Activated T-helper 17 cell treated with anti-CD3 and anti-CD28 coated beads, Interleukin-2, amount 50 U/mL, for 72 hours (primary cell): ENCODE measurements around the gene C3. TPM values are rescaled to one million over a fixed set of nuclear protein-coding genes. Genes with fewer than 3 reads are reported as not detected.
A peak's percentile ranks its signal among the peaks of the same experiment; 100 is the strongest.
"Not testable (repeated sequence)": the region's sequence is repeated elsewhere in the genome, so short reads cannot be mapped to it uniquely, and the experiment has no call there.

Experiments
- ATAC-seq: fragments of 150-1000 bp; cut with Tn5 transposase; replicated peaks from 2 replicates; pipeline ENCODE4 v1.10.0; 2021; ENCODE audit warnings: mild to moderate bottlenecking, moderate library complexity
- H3K27ac Mint-ChIP-seq: one replicate; pipeline ENCODE4 v1.8.0; 2022; ENCODE audit warnings: mixed read lengths
- H3K27me3 Mint-ChIP-seq: one replicate; pipeline ENCODE4 v1.8.0; 2022; ENCODE audit warnings: mixed read lengths
- H3K36me3 Mint-ChIP-seq: one replicate; pipeline ENCODE4 v1.8.0; 2022; ENCODE audit warnings: low read depth, mild to moderate bottlenecking, mixed read lengths
- H3K4me1 Mint-ChIP-seq: one replicate; pipeline ENCODE4 v1.8.0; 2022; ENCODE audit warnings: mixed read lengths
- H3K4me3 Mint-ChIP-seq: one replicate; pipeline ENCODE4 v1.8.0; 2022; ENCODE audit warnings: mild to moderate bottlenecking, mixed read lengths
- H3K9me3 Mint-ChIP-seq: one replicate; pipeline ENCODE4 v1.8.0; 2022; ENCODE audit warnings: mixed read lengths
- total RNA-seq, 2 donors: library from RNA; stranded (reverse); gene quantifications; one replicate each; pipeline ENCODE4 v1.2.3, GENCODE V29; 2022

Gene C3
- total RNA-seq, 2 donors from 2014 or later: 0.99 to 4.3 TPM

- Mint-ChIP-seq H3K4me3 (no peak overlapping the region), H3K27me3 (peaks cover 3% of the 10 kb centered on the region), H3K4me1 (peaks cover 8% of the 10 kb centered on the region), H3K9me3 (peaks cover 3% of the 10 kb centered on the region), H3K36me3 (no peaks in the 10 kb centered on the region), H3K27ac (no peak overlapping the region)
- no peak for ATAC-seq
These were observed 3.9 kb downstream of the C3 start for GRCh38 chr19:6716610-6716970.

- no peaks in the 10 kb centered on the region for H3K36me3 Mint-ChIP-seq
- H3K9me3 Mint-ChIP-seq: peaks cover 3% of the 10 kb centered on the region
- no peak for ATAC-seq
- no peak overlapping the region for H3K27ac Mint-ChIP-seq
- peaks cover 17% of the 10 kb centered on the region for H3K27me3 Mint-ChIP-seq
- H3K4me1 Mint-ChIP-seq: peaks cover 15% of the 10 kb centered on the region
- no peak overlapping the region for H3K4me3 Mint-ChIP-seq
These were observed 5.5 kb downstream of the C3 start for GRCh38 chr19:6714749-6715555.

GRCh38 chr19:6713773-6714692 is 6.4 kb downstream of the C3 start:
- no peak overlapping the region for H3K27ac Mint-ChIP-seq
- no peak for ATAC-seq
- no peaks in the 10 kb centered on the region for H3K36me3 Mint-ChIP-seq
- H3K4me3 Mint-ChIP-seq: no peak overlapping the region
- peaks cover 3% of the 10 kb centered on the region for H3K9me3 Mint-ChIP-seq
- H3K4me1 Mint-ChIP-seq: peaks cover 16% of the 10 kb centered on the region
- H3K27me3 Mint-ChIP-seq: peaks cover 26% of the 10 kb centered on the region

GRCh38 chr19:6712692-6713670 is 7.5 kb downstream of the C3 start:
- peaks cover 16% of the 10 kb centered on the region for H3K4me1 Mint-ChIP-seq
- no peak overlapping the region for H3K27ac Mint-ChIP-seq
- H3K4me3 Mint-ChIP-seq: no peak overlapping the region
- H3K9me3 Mint-ChIP-seq: peaks cover 3% of the 10 kb centered on the region
- H3K27me3 Mint-ChIP-seq: peaks cover 34% of the 10 kb centered on the region
- no peak for ATAC-seq
- H3K36me3 Mint-ChIP-seq: no peaks in the 10 kb centered on the region

GRCh38 chr19:6712231-6712630 is 8.2 kb downstream of the C3 start:
- ATAC-seq: no peak
- Mint-ChIP-seq H3K4me1 (peaks cover 10% of the 10 kb centered on the region), H3K4me3 (no peak overlapping the region), H3K9me3 (no peaks in the 10 kb centered on the region), H3K36me3 (no peaks in the 10 kb centered on the region), H3K27me3 (peaks cover 33% of the 10 kb centered on the region), H3K27ac (no peak overlapping the region)

GRCh38 chr19:6711605-6712004 is 8.8 kb downstream of the C3 start:
- Mint-ChIP-seq H3K27me3 (peaks cover 33% of the 10 kb centered on the region), H3K9me3 (no peaks in the 10 kb centered on the region), H3K4me1 (peaks cover 8% of the 10 kb centered on the region), H3K4me3 (no peak overlapping the region), H3K36me3 (no peaks in the 10 kb centered on the region), H3K27ac (no peak overlapping the region)
- no peak for ATAC-seq

- H3K27me3 Mint-ChIP-seq: peaks cover 33% of the 10 kb centered on the region
- peak overlapping the region; percentile 52 for H3K4me3 Mint-ChIP-seq
- H3K4me1 Mint-ChIP-seq: peaks cover 8% of the 10 kb centered on the region
- peak overlapping the region; percentile 60 for H3K27ac Mint-ChIP-seq
- no peak for ATAC-seq
- H3K9me3 Mint-ChIP-seq: no peaks in the 10 kb centered on the region
- no peaks in the 10 kb centered on the region for H3K36me3 Mint-ChIP-seq
These were observed 9.4 kb downstream of the C3 start for GRCh38 chr19:6711078-6711361.

GRCh38 chr19:6710273-6711077 is 10.0 kb downstream of the C3 start:
- H3K4me3 Mint-ChIP-seq: peak overlapping the region; percentile 52
- peaks cover 8% of the 10 kb centered on the region for H3K4me1 Mint-ChIP-seq
- peak overlapping the region; percentile 60 for H3K27ac Mint-ChIP-seq
- H3K36me3 Mint-ChIP-seq: no peaks in the 10 kb centered on the region
- ATAC-seq: peak; percentile 68
- H3K27me3 Mint-ChIP-seq: peaks cover 33% of the 10 kb centered on the region
- no peaks in the 10 kb centered on the region for H3K9me3 Mint-ChIP-seq

GRCh38 chr19:6709549-6709948 is 10.9 kb downstream of the C3 start:
- Mint-ChIP-seq H3K27me3 (peaks cover 33% of the 10 kb centered on the region), H3K4me1 (peaks cover 8% of the 10 kb centered on the region), H3K4me3 (no peak overlapping the region), H3K9me3 (no peaks in the 10 kb centered on the region), H3K36me3 (no peaks in the 10 kb centered on the region), H3K27ac (peak overlapping the region; percentile 60)
- ATAC-seq: no peak

GRCh38 chr19:6708913-6709312 is 11.5 kb downstream of the C3 start:
- not testable (repeated sequence) for H3K9me3 Mint-ChIP-seq, H3K4me3 Mint-ChIP-seq, H3K36me3 Mint-ChIP-seq, H3K27ac Mint-ChIP-seq, H3K4me1 Mint-ChIP-seq, ATAC-seq
- peaks cover 33% of the 10 kb centered on the region for H3K27me3 Mint-ChIP-seq

- Mint-ChIP-seq H3K9me3 (no peaks in the 10 kb centered on the region), H3K27ac (no peak overlapping the region), H3K4me3 (no peak overlapping the region)
These were observed 12.1 kb downstream of the C3 start for GRCh38 chr19:6708346-6708745.

GRCh38 chr19:6707658-6708018 is 12.8 kb downstream of the C3 start:
- Mint-ChIP-seq H3K27ac (no peak overlapping the region), H3K27me3 (peaks cover 33% of the 10 kb centered on the region), H3K4me1 (peaks cover 8% of the 10 kb centered on the region), H3K36me3 (no peaks in the 10 kb centered on the region), H3K4me3 (no peak overlapping the region), H3K9me3 (no peaks in the 10 kb centered on the region)
- no peak for ATAC-seq

More at GRCh38 chr19:6708346-6708745, 12.1 kb downstream of the C3 start:
- Mint-ChIP-seq H3K27me3 (peaks cover 33% of the 10 kb centered on the region), H3K36me3 (no peaks in the 10 kb centered on the region), H3K4me1 (peaks cover 8% of the 10 kb centered on the region)
- no peak for ATAC-seq

GRCh38 chr19:6707011-6707657 is 13.3 kb downstream of the C3 start:
- no peak overlapping the region for H3K4me3 Mint-ChIP-seq
- peaks cover 33% of the 10 kb centered on the region for H3K27me3 Mint-ChIP-seq
- H3K27ac Mint-ChIP-seq: no peak overlapping the region
- H3K4me1 Mint-ChIP-seq: peaks cover 8% of the 10 kb centered on the region
- no peaks in the 10 kb centered on the region for H3K36me3 Mint-ChIP-seq
- H3K9me3 Mint-ChIP-seq: no peaks in the 10 kb centered on the region
- ATAC-seq: no peak
